ENCODE results near the gene GALNT2.

DNA sequence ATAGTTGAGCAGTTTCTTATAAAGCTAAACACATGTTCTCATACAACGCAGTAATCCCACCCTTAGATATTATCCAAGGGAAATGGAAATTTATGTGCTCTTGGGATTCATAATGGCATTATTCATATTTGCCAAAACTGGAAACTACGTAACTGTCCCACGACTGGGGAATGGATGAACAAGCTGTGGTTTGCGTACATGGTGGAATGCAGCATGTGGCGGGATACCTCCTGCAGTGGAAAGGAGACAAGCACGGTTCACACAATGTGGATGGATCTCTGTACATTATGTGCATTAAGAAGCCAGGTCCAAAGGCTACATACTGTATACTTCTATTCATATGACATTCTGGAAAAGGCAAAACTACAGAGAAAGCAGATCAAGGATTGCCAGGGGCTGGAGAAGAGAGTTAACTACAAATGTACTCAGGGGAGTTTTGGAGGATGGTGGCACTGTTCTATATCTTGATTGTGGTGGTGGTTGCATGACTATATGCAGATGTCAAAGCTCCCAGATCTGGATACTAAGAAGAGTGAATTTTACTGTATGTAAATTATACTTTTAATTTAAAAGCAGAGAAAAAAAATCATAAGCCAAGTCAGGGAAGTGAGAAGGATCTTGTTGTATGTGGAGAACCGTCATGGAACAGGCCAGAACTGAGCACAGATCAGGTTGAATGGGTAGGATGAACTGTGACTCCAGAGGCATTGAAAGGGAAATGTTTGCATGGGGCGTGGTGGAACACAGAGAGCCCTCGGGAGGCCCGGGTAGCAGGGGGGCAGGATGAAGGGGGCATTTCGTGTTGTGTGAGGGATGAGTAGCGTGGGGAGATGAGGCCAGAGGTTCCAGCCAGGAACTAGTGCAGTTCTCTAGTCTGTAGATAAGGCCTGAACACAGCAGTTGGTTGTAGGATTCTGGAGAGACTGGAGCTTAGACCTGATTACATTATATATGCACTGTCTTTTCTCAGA, 90.7 kb downstream of the GALNT2 start:
- TF ChIP-seq POLR2A (IDR thresholded peaks at IDR 0.05) (no peak), CTCF (IDR thresholded peaks at IDR 0.05 in 8 of 11, conservative IDR thresholded peaks at IDR 0.05 in 3 of 11) (no peak)

All from spleen (tissue), 7 donors.